ENCODE results near the gene RTBDN. TPM values are rescaled to one million over a fixed set of nuclear protein-coding genes. Genes with fewer than 3 reads are reported as not detected.

RTBDN gene
- total and polyA plus RNA-seq, 10 of the 15 experiments (the other 5 are each of a cell fraction or from before 2014, with no cell fraction given): 0.45 TPM; not detected in 9

DNA sequence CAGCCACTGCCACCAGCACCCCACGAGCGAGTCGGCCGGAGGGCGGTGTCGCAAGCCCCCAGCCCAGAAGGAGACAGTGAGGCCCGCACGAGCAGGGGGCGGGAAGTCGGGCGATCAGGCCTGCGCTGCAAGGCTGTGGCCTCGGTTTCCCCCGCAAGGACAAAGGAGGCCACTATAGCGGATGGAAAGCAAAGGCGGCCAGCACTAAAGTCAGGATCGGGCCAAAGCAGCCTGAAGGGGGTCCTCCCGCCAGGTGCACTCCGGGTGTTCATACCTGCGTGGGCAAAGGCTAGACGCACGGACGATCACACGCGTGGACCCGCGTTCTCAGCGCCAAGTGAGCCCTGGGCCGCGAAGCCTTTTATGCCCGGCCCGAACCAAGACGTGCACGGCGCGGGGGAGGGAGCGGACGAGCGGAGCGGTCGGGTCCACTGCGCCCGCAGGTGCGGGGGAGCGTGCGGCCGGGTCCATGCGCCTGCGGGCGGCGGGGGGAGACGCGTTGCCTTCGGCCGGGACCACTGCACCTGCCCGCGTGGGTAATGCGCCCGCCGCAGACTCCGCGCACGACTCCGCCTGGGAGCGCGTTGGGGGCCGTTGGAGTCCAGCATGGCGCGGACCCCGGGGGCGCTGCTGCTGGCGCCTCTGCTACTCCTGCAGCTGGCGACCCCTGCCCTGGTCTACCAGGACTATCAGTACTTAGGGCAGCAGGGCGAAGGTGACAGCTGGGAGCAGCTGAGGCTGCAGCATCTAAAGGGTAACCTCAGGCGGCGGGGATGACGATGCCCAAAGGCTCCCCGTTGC lies 32.7 kb downstream of the RTBDN start, which contains the start of the genes PRDX2 and THSD8 (continued):
- TF ChIP-seq E4F1 (IDR thresholded peaks at IDR 0.05; ENCODE audit: borderline replicate concordance, partially characterized antibody): peak; percentile 60
- TF ChIP-seq ZBED1 (IDR thresholded peaks at IDR 0.05; ENCODE audit: borderline replicate concordance): no peak

DNA sequence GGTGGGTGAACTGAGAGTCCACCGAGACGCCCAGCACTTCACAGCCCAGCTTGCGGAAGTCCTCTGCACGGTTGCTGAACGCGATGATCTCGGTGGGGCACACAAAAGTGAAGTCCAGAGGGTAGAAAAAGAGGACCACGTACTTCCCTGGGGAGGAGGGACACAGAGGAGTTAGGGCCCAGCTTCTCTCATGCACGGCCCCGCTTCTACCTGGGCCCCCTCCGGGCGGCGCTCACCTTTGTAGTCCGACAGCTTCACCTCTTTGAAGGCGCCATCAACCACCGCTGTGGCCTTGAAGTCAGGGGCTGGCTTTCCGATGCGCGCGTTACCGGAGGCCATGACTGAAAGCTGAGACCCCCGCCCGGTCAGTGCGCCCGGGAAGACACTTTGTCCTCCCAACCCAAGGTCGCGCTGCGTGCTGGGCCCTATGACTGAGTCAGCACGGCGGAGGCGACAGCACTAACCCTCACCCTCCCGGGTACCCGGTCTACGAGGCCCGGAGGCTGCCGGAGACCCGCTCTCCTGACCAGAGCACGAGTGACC lies 33.4 kb downstream of the RTBDN start:
- H2AFZ ChIP-seq (ENCODE audit: control insufficient read depth, low read depth, low read length): peak overlapping the region; percentile 88
- in situ Hi-C loops (cut with MboI) (no loop called here), intact Hi-C loops (cut with micrococcal nuclease; ENCODE audit: unreplicated experiment) (no loop called here)

More for the DNA sequence above, 33.4 kb downstream of the RTBDN start:
- Histone ChIP-seq H3K9me3 (replicated peaks; ENCODE audit: control insufficient read depth, insufficient read depth, low read length) (no peaks in the 10 kb centered on the region), H3K27ac (ENCODE audit: control insufficient read depth, insufficient read depth) (peak overlapping the region; percentile 63), H3K4me1 (ENCODE audit: control insufficient read depth, insufficient read depth, low read length) (peaks cover 19% of the 10 kb centered on the region), H3K9ac (ENCODE audit: control insufficient read depth, insufficient read depth, low read length) (peak overlapping the region; percentile 79), H3K27me3 (replicated peaks in 1 of 2; ENCODE audit: control insufficient read depth in 2 of 2, insufficient read depth in 2 of 2, low read length in 1 of 2) (no peaks in the 10 kb centered on the region), H3K36me3 (ENCODE audit: control insufficient read depth in 2 of 2, insufficient read depth in 2 of 2, low read length in 1 of 2) (peaks cover 0 to 1% of the 10 kb centered on the region in 2 experiments; a peak in 2 of 4 replicates), H3K4me2 (ENCODE audit: control insufficient read depth, insufficient read depth) (peak overlapping the region; percentile 98), H3K79me2 (ENCODE audit: control insufficient read depth, insufficient read depth, low read length) (peaks cover 13% of the 10 kb centered on the region), H3K4me3 (peak overlapping the region; percentile 95), H4K20me1 (ENCODE audit: control insufficient read depth, insufficient read depth) (no peaks in the 10 kb centered on the region)
- ATAC-seq (peak; percentile 36), FAIRE-seq (no peak), DNase-seq (ENCODE audit: low read depth, low spot score) (no peak)
- TF ChIP-seq RBBP5 (conservative IDR thresholded peaks at IDR 0.05) (no peak), ATF7 (IDR thresholded peaks at IDR 0.05; ENCODE audit: low read depth) (no peak), FOXK2 (IDR thresholded peaks at IDR 0.05) (no peak), TCF12 (IDR thresholded peaks at IDR 0.05; ENCODE audit: low read depth, low read length) (no peak), NFXL1 (IDR thresholded peaks at IDR 0.05; ENCODE audit: borderline replicate concordance) (0 out of 2 replicates have a peak, but pooled peaks have one; percentile 31)
- TF ChIP-seq, protein P1, sequence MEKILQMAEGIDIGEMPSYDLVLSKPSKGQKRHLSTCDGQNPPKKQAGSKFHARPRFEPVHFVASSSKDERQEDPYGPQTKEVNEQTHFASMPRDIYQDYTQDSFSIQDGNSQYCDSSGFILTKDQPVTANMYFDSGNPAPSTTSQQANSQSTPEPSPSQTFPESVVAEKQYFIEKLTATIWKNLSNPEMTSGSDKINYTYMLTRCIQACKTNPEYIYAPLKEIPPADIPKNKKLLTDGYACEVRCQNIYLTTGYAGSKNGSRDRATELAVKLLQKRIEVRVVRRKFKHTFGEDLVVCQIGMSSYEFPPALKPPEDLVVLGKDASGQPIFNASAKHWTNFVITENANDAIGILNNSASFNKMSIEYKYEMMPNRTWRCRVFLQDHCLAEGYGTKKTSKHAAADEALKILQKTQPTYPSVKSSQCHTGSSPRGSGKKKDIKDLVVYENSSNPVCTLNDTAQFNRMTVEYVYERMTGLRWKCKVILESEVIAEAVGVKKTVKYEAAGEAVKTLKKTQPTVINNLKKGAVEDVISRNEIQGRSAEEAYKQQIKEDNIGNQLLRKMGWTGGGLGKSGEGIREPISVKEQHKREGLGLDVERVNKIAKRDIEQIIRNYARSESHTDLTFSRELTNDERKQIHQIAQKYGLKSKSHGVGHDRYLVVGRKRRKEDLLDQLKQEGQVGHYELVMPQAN (conservative IDR thresholded peaks at IDR 0.05): 0 out of 2 replicates have a peak, but pooled peaks have one; percentile 48
- TF ChIP-seq, protein P2, sequence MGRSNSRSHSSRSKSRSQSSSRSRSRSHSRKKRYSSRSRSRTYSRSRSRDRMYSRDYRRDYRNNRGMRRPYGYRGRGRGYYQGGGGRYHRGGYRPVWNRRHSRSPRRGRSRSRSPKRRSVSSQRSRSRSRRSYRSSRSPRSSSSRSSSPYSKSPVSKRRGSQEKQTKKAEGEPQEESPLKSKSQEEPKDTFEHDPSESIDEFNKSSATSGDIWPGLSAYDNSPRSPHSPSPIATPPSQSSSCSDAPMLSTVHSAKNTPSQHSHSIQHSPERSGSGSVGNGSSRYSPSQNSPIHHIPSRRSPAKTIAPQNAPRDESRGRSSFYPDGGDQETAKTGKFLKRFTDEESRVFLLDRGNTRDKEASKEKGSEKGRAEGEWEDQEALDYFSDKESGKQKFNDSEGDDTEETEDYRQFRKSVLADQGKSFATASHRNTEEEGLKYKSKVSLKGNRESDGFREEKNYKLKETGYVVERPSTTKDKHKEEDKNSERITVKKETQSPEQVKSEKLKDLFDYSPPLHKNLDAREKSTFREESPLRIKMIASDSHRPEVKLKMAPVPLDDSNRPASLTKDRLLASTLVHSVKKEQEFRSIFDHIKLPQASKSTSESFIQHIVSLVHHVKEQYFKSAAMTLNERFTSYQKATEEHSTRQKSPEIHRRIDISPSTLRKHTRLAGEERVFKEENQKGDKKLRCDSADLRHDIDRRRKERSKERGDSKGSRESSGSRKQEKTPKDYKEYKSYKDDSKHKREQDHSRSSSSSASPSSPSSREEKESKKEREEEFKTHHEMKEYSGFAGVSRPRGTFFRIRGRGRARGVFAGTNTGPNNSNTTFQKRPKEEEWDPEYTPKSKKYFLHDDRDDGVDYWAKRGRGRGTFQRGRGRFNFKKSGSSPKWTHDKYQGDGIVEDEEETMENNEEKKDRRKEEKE (IDR thresholded peaks at IDR 0.05): no peak
- RAD21 ChIA-PET (ENCODE audit: unreplicated experiment): interaction anchor here (0.7 to 11.4 kb wide), 6 partner anchors 9 to 46 kb away, joined by 3 to 303 read pairs (median 4); partner anchors contain the start of gene HOOK2
- CTCF ChIA-PET: interaction anchor here (1.4 to 12.9 kb wide), 4 partner anchors 23 to 47 kb away, joined by 8 to 537 read pairs (median 217); partner anchors contain the start of gene HOOK2
- WGBS (ENCODE audit: insufficient coverage, insufficient replicate concordance, low lambda C conversion rate, missing lambda C conversion rate): 20% methylated on average over 37 of the region's 38 CpGs
- SMC1A ChIA-PET (ENCODE audit: uncharacterized antibody, unreplicated experiment): interaction anchor here (0.8 to 11.5 kb wide), 3 partner anchors 21 to 67 kb away, joined by 3 to 240 read pairs (median 3); partner anchors contain the start of gene TRIR
- POLR2A ChIA-PET: interaction anchor here (0.6 to 2.2 kb wide), 6 partner anchors 9 to 127 kb away, joined by 3 to 9 read pairs (median 6); partner anchors contain the start of gene JUNB
- no TSS peak for BruUV-seq (replicated peaks)
